Liver (tissue), 9 donors: Measurements from ENCODE around the gene RAN. TPM values are rescaled to one million over a fixed set of nuclear protein-coding genes. Genes with fewer than 3 reads are reported as not detected.

Source experiments
- DNase-seq: peaks from one replicate; pipeline ENCODE4 v3.0.0-alpha.2; 2017; ENCODE audit warnings: low spot score
- H3K27ac ChIP-seq, 2 donors: one replicate each; pipeline ENCODE4 v1.7.0; 2013; ENCODE audit warnings: inconsistent platforms in 2 of 2, low read length in 2 of 2, control low read depth in 1 of 2, low read depth in 1 of 2, mild to moderate bottlenecking in 1 of 2
- H3K27me3 ChIP-seq, 4 donors: one replicate each; pipeline versions ENCODE4 v1.6.1 to v1.7.0; 2013; ENCODE audit warnings: low read length in 3 of 4, inconsistent platforms in 1 of 4, mild to moderate bottlenecking in 1 of 4, moderate library complexity in 1 of 4; ENCODE audit not compliant: control insufficient read depth in 4 of 4, insufficient read depth in 4 of 4
- H3K36me3 ChIP-seq, 4 donors: one replicate each; pipeline versions ENCODE4 v1.6.1 to v1.7.0; 2013; ENCODE audit warnings: low read length in 3 of 4, mild to moderate bottlenecking in 3 of 4, low read depth in 1 of 4, moderate library complexity in 1 of 4; ENCODE audit not compliant: control insufficient read depth in 4 of 4, insufficient read depth in 3 of 4
- H3K4me1 ChIP-seq, 4 donors: one replicate each; pipeline versions ENCODE4 v1.6.1 to v1.7.0; 2013; ENCODE audit warnings: low read length in 3 of 4, mild to moderate bottlenecking in 3 of 4, moderate library complexity in 1 of 4; ENCODE audit not compliant: control insufficient read depth in 4 of 4, insufficient read depth in 4 of 4
- H3K4me3 ChIP-seq, 3 donors: one replicate each; pipeline versions ENCODE4 v1.6.1 to v1.7.0; 2013; ENCODE audit warnings: low read length in 3 of 3, control low read depth in 1 of 3, low read depth in 1 of 3, mild to moderate bottlenecking in 1 of 3
- H3K9ac ChIP-seq, 2 donors: one replicate each; pipeline ENCODE4 v1.7.0; 2013; ENCODE audit warnings: low read length in 2 of 2, mild to moderate bottlenecking in 2 of 2, moderate library complexity in 2 of 2, control low read depth in 1 of 2, low read depth in 1 of 2
- H3K9me3 ChIP-seq, 4 donors: one replicate each; pipeline versions ENCODE4 v1.6.1 to v1.7.0; 2013; ENCODE audit warnings: low read length in 3 of 4; ENCODE audit not compliant: control insufficient read depth in 4 of 4
- ATF3 ChIP-seq: IDR thresholded peaks from 2 replicates; pipeline ENCODE4 v1.6.1; 2016; ENCODE audit warnings: antibody characterized with exemption
- CTCF ChIP-seq: fragments of 150-350 bp; IDR thresholded peaks from 2 replicates; pipeline ENCODE4 v1.5.1; 2017; ENCODE audit warnings: improper control_type of control experiment, low read depth, low read length; ENCODE audit not compliant: missing input control
- EGR1 ChIP-seq, 2 donors: IDR thresholded peaks; 2 replicates each; pipeline ENCODE4 v1.6.1; 2016 to 2018; ENCODE audit warnings: antibody characterized with exemption in 2 of 2, low read depth in 2 of 2
- FOXA1 ChIP-seq: IDR thresholded peaks from 2 replicates; pipeline ENCODE4 v1.6.1; 2016; ENCODE audit warnings: antibody characterized with exemption
- FOXA2 ChIP-seq: IDR thresholded peaks from 2 replicates; pipeline ENCODE4 v1.6.1; 2016; ENCODE audit warnings: antibody characterized with exemption
- GABPA ChIP-seq, 2 donors: IDR thresholded peaks in 1 of 2; conservative IDR thresholded peaks in 1 of 2; 2 replicates each; pipeline ENCODE4 v1.6.1; 2016; ENCODE audit warnings: antibody characterized with exemption in 2 of 2, mild to moderate bottlenecking in 1 of 2, moderate library complexity in 1 of 2
- HNF4A ChIP-seq, 2 donors: conservative IDR thresholded peaks; 2 replicates each; pipeline ENCODE4 v1.6.1; 2016; ENCODE audit warnings: antibody characterized with exemption in 2 of 2, mild to moderate bottlenecking in 2 of 2
- HNF4G ChIP-seq: IDR thresholded peaks from 2 replicates; pipeline ENCODE4 v1.6.1; 2016; ENCODE audit warnings: antibody characterized with exemption
- JUND ChIP-seq, 2 donors: IDR thresholded peaks; 2 replicates each; pipeline ENCODE4 v1.6.1; 2016; ENCODE audit warnings: antibody characterized with exemption in 2 of 2
- MAX ChIP-seq: IDR thresholded peaks from 2 replicates; pipeline ENCODE4 v1.6.1; 2016; ENCODE audit warnings: antibody characterized with exemption
- NR2F2 ChIP-seq: IDR thresholded peaks from 2 replicates; pipeline ENCODE4 v1.6.1; 2016; ENCODE audit warnings: antibody characterized with exemption
- REST ChIP-seq: IDR thresholded peaks from 2 replicates; pipeline ENCODE4 v1.6.1; 2016; ENCODE audit warnings: antibody characterized with exemption, mild to moderate bottlenecking
- RXRA ChIP-seq, 2 donors: IDR thresholded peaks; 2 replicates each; pipeline ENCODE4 v1.6.1; 2017 to 2018; ENCODE audit warnings: antibody characterized with exemption in 2 of 2, mild to moderate bottlenecking in 1 of 2
- SP1 ChIP-seq: IDR thresholded peaks from 2 replicates; pipeline ENCODE4 v1.6.1; 2018; ENCODE audit warnings: antibody characterized with exemption, mild to moderate bottlenecking
- TAF1 ChIP-seq: conservative IDR thresholded peaks from 2 replicates; pipeline ENCODE4 v1.6.1; 2016; ENCODE audit warnings: antibody characterized with exemption, mild to moderate bottlenecking
- ZBTB33 ChIP-seq: IDR thresholded peaks from 2 replicates; pipeline ENCODE4 v1.6.1; 2016; ENCODE audit warnings: antibody characterized with exemption
- WGBS: extraction: QIAGEN DNeasy Blood & Tissue Kit; methylation state at CpG from one replicate; pipeline ENCODE4 v1.1.7; 2013; 5-methylcytosine and 5-hydroxymethylcytosine counted together
- polyA plus RNA-seq, 2 donors: library from polyadenylated mRNA; stranded (reverse) in 1 of 2; unstranded in 1 of 2; fragments of 200-250 nt in 1 of 2; fragments of >200 nt in 1 of 2; fragmentation: Nextera tagmentation in 1 of 2; extraction: Ambion mirVana in 1 of 2; gene quantifications; one replicate each; pipeline versions ENCODE4 v1.2.1 to v1.2.3, GENCODE V29; 2013 to 2015
- total RNA-seq, 2 donors: library from RNA; depleted of rRNA; stranded (reverse); fragments of >200 nt; gene quantifications; one replicate each; pipeline ENCODE4 v1.2.3, GENCODE V29; 2014
- donor health status: healthy.
- donor health status: healthy.
- donor health status: healthy.
- donor health status: healthy.
- donor health status: healthy.

RAN gene
- total and polyA plus RNA-seq, 4 donors = 102 to 281 (median 186) TPM

GRCh38 chr12:130879212-130879686 is 7.4 kb downstream of the RAN start:
- TF ChIP-seq JUND (IDR thresholded peaks at IDR 0.05) = no peak
- no peak for TF ChIP-seq HNF4G
- TF ChIP-seq CTCF = no peak
- no peak for TF ChIP-seq SP1
- no peak for TF ChIP-seq MAX
- TF ChIP-seq TAF1 = no peak
- no peak for TF ChIP-seq FOXA2
- no peak for TF ChIP-seq HNF4A (conservative IDR thresholded peaks at IDR 0.05)
- TF ChIP-seq NR2F2 = no peak
- no peak for TF ChIP-seq ATF3
- no peak for TF ChIP-seq RXRA (IDR thresholded peaks at IDR 0.05)
- TF ChIP-seq FOXA1 = no peak
- no peak for TF ChIP-seq REST
- no peak for TF ChIP-seq ZBTB33
- TF ChIP-seq GABPA (IDR thresholded peaks at IDR 0.05 in 1 of 2, conservative IDR thresholded peaks at IDR 0.05 in 1 of 2) = no peak
- TF ChIP-seq EGR1 (IDR thresholded peaks at IDR 0.05; ENCODE audit: low read depth in 2 of 2) = no peak
- Histone ChIP-seq H3K9me3 (no peaks in the 10 kb centered on the region), H3K36me3 (peaks cover 4 to 15% (median 8%) of the 10 kb centered on the region in 4 donors), H3K27me3 (no peaks in the 10 kb centered on the region), H3K27ac (no peak overlapping the region), H3K4me3 (no peak overlapping the region), H3K4me1 (peaks cover 4 to 31% (median 16%) of the 10 kb centered on the region in 4 donors), H3K9ac (no peak overlapping the region)
- DNase-seq = no peak
- 93% methylated on average over 13 of the region's 13 CpGs for WGBS
